Gastrocnemius medialis (tissue), 4 donors: ENCODE data around the gene GPR3. TPM values are rescaled to one million over a fixed set of nuclear protein-coding genes. Genes with fewer than 3 reads are reported as not detected.

Experiments
- ATAC-seq, 2 donors: fragments of 150-250 bp; one replicate each; pipeline ENCODE4 v1.9.1; 2016
- DNase-seq, 2 donors: peaks; one replicate each; pipeline ENCODE4 v3.0.0-alpha.2; 2019
- H3K27ac ChIP-seq, 4 donors: fragments of 200-600 bp; sonication (generic); 1 replicate in 1 of 4; 2 replicates in 3 of 4; pipeline ENCODE4 v1.5.1; 2016 to 2018; ENCODE audit warnings: mild to moderate bottlenecking in 2 of 4, moderate library complexity in 1 of 4
- H3K27me3 ChIP-seq, 3 donors: fragments of 200-600 bp; sonication (generic) in 2 of 3; 1 replicate in 1 of 3; 2 replicates in 2 of 3; pipeline versions ENCODE4 v1.5.1 to v1.6.0; 2016 to 2019; ENCODE audit warnings: mild to moderate bottlenecking in 1 of 3, moderate library complexity in 1 of 3
- H3K36me3 ChIP-seq, 2 donors: fragments of 200-600 bp; sonication (generic) in 1 of 2; one replicate each; pipeline ENCODE4 v1.5.1; 2017 to 2018
- H3K4me1 ChIP-seq, 2 donors: fragments of 200-600 bp; sonication (generic) in 1 of 2; one replicate each; pipeline ENCODE4 v1.5.1; 2016 to 2017; ENCODE audit warnings: mild to moderate bottlenecking in 2 of 2
- H3K4me3 ChIP-seq, 4 donors: fragments of 200-600 bp; sonication (generic) in 3 of 4; 1 replicate in 1 of 4; 2 replicates in 3 of 4; pipeline ENCODE4 v1.5.1; 2016 to 2019; ENCODE audit warnings: mild to moderate bottlenecking in 2 of 4
- H3K9me3 ChIP-seq, 3 donors: fragments of 200-600 bp; sonication (generic) in 2 of 3; 1 replicate in 1 of 3; 2 replicates in 2 of 3; pipeline ENCODE4 v1.5.1; 2016 to 2019
- POLR2A ChIP-seq, 2 donors: fragments of 450-650 bp; IDR thresholded peaks; one replicate each; pipeline ENCODE4 v1.6.1; 2017; ENCODE audit warnings: antibody characterized with exemption in 2 of 2, mild to moderate bottlenecking in 2 of 2, moderate library complexity in 2 of 2
- in situ Hi-C, 4 donors: fragments of 200-750 bp; cut with MboI; loops; one replicate each; pipeline versions ENCODE4 v1.15.0 to v1.8.0; 2017; ENCODE audit warnings: low sequenced_read_pairs in 4 of 4
- intact Hi-C: fragments of 100-400 bp; cut with DNase I; formaldehyde crosslinking; loops from one replicate; pipeline ENCODE4 v1.15.1; 2023; ENCODE audit warnings: low total_unique reads
- total RNA-seq, 4 donors: library from RNA; depleted of rRNA; stranded (reverse); fragments of >200 nt; gene quantifications; one replicate each; pipeline versions ENCODE4 v1.1.0 to v1.2.3, GENCODE V29; 2016
- TF ChIP-seq, protein P1 (sequence below), 5 experiments: fragments of 450-650 bp in 3 of 5; fragments of 200-600 bp in 2 of 5; sonication (generic) in 2 of 5; IDR thresholded peaks in 4 of 5; conservative IDR thresholded peaks in 1 of 5; 1 replicate in 4 of 5; 2 replicates in 1 of 5; pipeline ENCODE4 v1.5.1; 2016 to 2019; ENCODE audit warnings: antibody characterized with exemption in 5 of 5, mild to moderate bottlenecking in 3 of 5, moderate library complexity in 3 of 5

GPR3 gene
- total RNA-seq, 4 donors from 2014 or later, result 0.23 to 0.51 (median 0.35) TPM; not detected in 1

DNA sequence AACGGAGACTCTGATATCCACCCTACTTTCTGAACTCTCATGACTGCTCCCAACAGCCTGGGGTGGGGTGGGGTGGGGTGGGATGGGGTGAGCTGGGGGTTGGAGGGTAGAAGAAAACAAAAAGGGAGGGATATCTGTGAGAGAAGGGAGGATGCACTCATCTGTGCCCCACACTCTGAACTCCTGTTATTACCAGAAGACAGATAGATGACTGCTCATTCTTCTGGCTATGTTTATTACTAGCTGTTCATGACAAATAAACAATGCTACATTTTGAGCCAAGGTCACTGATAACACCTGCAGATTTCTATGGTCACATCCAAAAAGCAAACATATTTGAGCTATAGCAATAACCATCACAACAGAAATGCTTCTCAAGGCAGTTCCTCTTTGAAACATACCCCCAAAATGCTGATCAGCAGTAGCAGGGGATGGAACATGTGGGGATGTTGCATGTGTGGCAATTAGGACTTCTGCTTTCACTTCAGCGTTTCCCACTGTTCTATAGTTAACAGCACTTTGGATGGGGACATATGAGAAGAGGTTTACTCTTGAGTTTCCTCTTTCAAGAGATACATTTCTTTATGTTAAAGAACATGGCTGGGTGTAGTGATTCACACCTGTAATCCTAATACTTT, 43.3 kb downstream of the GPR3 start:
- Histone ChIP-seq H3K9me3 (no peaks in the 10 kb centered on the region), H3K4me3 (peak overlapping the region in 1 of 4 donors; percentile 6), H3K4me1 (peaks cover 85 to 86% of the 10 kb centered on the region in 2 donors), H3K36me3 (no peaks in the 10 kb centered on the region), H3K27me3 (no peaks in the 10 kb centered on the region), H3K27ac (peak overlapping the region; percentile 63 to 75 (median 71))
- ATAC-seq (no peak), DNase-seq (no peak)
- TF ChIP-seq POLR2A (IDR thresholded peaks at IDR 0.05), result no peak
- TF ChIP-seq, protein P1, sequence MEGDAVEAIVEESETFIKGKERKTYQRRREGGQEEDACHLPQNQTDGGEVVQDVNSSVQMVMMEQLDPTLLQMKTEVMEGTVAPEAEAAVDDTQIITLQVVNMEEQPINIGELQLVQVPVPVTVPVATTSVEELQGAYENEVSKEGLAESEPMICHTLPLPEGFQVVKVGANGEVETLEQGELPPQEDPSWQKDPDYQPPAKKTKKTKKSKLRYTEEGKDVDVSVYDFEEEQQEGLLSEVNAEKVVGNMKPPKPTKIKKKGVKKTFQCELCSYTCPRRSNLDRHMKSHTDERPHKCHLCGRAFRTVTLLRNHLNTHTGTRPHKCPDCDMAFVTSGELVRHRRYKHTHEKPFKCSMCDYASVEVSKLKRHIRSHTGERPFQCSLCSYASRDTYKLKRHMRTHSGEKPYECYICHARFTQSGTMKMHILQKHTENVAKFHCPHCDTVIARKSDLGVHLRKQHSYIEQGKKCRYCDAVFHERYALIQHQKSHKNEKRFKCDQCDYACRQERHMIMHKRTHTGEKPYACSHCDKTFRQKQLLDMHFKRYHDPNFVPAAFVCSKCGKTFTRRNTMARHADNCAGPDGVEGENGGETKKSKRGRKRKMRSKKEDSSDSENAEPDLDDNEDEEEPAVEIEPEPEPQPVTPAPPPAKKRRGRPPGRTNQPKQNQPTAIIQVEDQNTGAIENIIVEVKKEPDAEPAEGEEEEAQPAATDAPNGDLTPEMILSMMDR (IDR thresholded peaks at IDR 0.05 in 4 of 5, conservative IDR thresholded peaks at IDR 0.05 in 1 of 5), result no peak
- in situ Hi-C loops (no loop called here), intact Hi-C loops (no loop called here)

DNA sequence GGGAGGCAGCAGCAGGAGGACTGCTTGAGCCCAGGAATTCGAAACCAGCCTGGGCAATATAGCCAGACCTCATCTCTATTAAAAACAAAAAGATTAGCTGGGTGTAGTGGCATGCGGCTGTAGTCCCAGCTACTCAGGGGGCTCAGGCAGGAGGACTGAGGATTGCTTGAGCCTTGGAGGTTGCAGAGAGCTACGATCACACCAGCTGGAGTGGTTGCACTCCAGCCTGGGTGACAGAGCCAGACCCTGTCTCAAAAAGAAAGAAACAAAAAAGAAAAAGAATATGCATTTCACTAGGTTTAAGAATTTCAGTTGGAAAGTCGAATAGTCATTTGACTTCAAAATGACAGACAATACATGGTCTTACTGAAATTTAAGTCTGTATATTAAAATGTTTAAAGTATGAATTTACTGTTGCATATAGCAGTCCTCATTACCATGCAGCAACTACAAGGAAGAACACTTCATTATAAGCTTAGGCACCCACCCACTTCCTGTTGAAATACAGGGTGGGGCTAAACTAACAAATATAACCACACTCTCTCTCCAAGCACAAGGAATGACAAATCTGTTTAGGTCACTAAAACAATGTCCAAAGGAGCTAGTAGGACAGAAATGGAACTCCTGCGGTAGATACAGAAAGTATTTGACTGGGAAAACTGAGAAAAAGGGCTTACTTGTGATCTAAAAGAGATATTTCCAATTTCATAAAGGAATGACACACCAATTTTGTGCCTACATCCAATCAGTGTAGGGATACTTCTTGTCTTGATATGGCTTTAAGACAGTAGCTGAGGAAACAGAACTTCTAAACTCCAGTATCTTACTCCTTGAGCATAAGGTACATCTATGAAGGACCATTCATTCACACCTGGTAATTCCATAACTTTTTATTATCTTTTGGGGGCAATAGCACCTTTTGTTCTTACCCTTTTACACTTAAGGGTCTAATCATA, 44.1 kb downstream of the GPR3 start:
- TF ChIP-seq, protein P1 (IDR thresholded peaks at IDR 0.05 in 4 of 5, conservative IDR thresholded peaks at IDR 0.05 in 1 of 5), result no peak
- TF ChIP-seq POLR2A (IDR thresholded peaks at IDR 0.05), result peak; percentile 35 to 58
- Histone ChIP-seq H3K4me3 (peak overlapping the region in 3 of 4 donors; percentile 17 to 19 (median 19)), H3K27ac (peak overlapping the region; percentile 63 to 75 (median 71)), H3K36me3 (no peaks in the 10 kb centered on the region), H3K4me1 (peaks cover 77 to 78% of the 10 kb centered on the region in 2 donors), H3K27me3 (no peaks in the 10 kb centered on the region), H3K9me3 (no peaks in the 10 kb centered on the region)
- in situ Hi-C loops (no loop called here), intact Hi-C loops (no loop called here)
- DNase-seq, result no peak
- peak; percentile 70 to 79 for ATAC-seq

DNA sequence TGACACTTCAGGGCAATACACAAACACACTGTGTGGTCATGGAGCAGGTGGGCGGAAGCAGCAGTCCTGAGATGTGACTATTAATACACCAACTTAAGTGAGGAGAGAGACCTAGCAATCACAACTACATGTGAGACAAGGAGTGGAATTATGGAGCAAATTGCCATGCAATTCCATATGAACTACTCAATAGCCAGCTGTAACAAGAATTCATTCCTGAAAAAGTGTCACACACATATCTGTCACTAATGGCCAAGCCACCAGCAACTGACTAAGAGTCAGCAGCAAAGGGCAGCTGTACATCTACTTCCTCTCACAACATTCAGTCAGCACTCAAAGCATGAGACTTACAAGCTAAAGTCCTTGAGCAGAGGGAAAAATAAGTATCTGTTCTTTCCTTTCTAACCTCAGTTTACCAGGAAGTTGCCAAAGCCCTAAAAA, 46.2 kb downstream of the GPR3 start:
- ATAC-seq, result no peak
- H3K27ac ChIP-seq, result peak overlapping the region in 3 of 4 donors; percentile 19 to 31 (median 24)

DNA sequence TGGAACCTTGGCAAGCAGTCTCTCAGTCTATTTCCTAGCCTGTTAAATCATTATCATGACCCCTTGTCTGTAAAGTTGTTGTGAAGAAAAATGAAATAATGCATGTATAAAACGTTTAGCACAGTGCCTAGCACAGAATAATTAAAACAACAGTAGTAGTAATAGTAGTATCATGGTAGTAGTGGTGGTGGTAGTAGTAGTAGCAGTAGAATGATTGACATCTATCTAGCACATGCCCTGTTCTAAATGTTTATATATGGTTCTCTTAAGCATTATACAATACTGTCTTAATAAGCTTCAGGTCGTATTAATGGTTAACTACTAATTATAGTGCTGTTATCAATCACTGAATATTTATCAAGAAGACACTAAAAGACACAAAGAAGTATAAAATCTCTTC, 46.7 kb downstream of the GPR3 start:
- no peak for ATAC-seq
- Histone ChIP-seq H3K4me1 (peaks cover 53 to 56% of the 10 kb centered on the region in 2 donors), H3K4me3 (no peak overlapping the region), H3K27ac (peak overlapping the region in 3 of 4 donors; percentile 19 to 31 (median 24)), H3K9me3 (no peaks in the 10 kb centered on the region), H3K36me3 (no peaks in the 10 kb centered on the region), H3K27me3 (no peaks in the 10 kb centered on the region)
- no peak for DNase-seq
- TF ChIP-seq, protein P1 (IDR thresholded peaks at IDR 0.05 in 4 of 5, conservative IDR thresholded peaks at IDR 0.05 in 1 of 5), result no peak
- no peak for TF ChIP-seq POLR2A (IDR thresholded peaks at IDR 0.05)
- in situ Hi-C loops (no loop called here), intact Hi-C loops (no loop called here)

More for the DNA sequence above, 46.2 kb downstream of the GPR3 start:
- in situ Hi-C loops (no loop called here), intact Hi-C loops (no loop called here)
- H3K27me3 ChIP-seq, result no peaks in the 10 kb centered on the region
- no peaks in the 10 kb centered on the region for H3K9me3 ChIP-seq
- H3K4me1 ChIP-seq, result peaks cover 58 to 61% of the 10 kb centered on the region in 2 donors
- no peak for TF ChIP-seq POLR2A (IDR thresholded peaks at IDR 0.05)
- TF ChIP-seq, protein P1 (IDR thresholded peaks at IDR 0.05 in 4 of 5, conservative IDR thresholded peaks at IDR 0.05 in 1 of 5), result no peak
- H3K36me3 ChIP-seq, result no peaks in the 10 kb centered on the region
- no peak overlapping the region for H3K4me3 ChIP-seq
- no peak for DNase-seq
